HUES48 (cell line): ENCODE measurements around the gene EVL.

ENCODE experiments used
- H3K27ac ChIP-seq: one replicate; pipeline ENCODE4 v1.7.0; 2013; ENCODE audit warnings: low read depth, low read length, inconsistent platforms
- H3K27me3 ChIP-seq: 2 replicates; pipeline ENCODE4 v1.6.1; 2013; ENCODE audit warnings: mild to moderate bottlenecking, low read length; ENCODE audit not compliant: control insufficient read depth, insufficient read depth
- H3K36me3 ChIP-seq: 2 replicates; pipeline ENCODE4 v1.6.1; 2013; ENCODE audit warnings: low read length; ENCODE audit not compliant: control insufficient read depth, insufficient read depth
- H3K4me1 ChIP-seq: 2 replicates; pipeline ENCODE4 v1.6.1; 2013; ENCODE audit warnings: mild to moderate bottlenecking, low read length; ENCODE audit not compliant: control insufficient read depth, insufficient read depth
- H3K4me3 ChIP-seq: 2 replicates; pipeline ENCODE4 v1.5.1; 2013; ENCODE audit warnings: mild to moderate bottlenecking, low read depth, low read length
- H3K9ac ChIP-seq: 2 replicates; pipeline ENCODE4 v1.6.1; 2013; ENCODE audit warnings: mild to moderate bottlenecking, low read depth, low read length, moderate library complexity
- H3K9me3 ChIP-seq: 2 replicates; pipeline ENCODE4 v1.6.1; 2013; ENCODE audit warnings: low read length; ENCODE audit not compliant: control insufficient read depth, insufficient read depth

The EVL gene

DNA sequence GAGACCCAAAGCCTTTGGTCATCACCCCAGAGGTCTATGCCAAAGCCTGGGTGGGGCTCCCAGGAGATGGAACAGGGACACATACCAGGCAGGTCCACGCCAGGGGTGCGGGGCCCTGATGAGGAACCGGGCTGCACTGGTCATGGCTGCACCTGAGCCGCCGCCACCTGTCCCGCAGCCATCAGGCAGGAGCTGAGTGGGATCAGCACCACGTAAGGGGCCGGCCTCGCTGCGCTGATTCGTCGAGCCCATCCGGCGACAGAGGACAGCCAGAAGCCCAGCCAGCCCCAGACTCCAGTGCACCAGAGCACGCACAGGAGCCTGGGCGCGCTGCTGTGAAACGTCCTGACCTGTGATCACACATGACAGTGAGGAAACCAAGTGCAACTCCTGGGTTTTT, 78.3 kb downstream of the EVL start:
- H3K27ac ChIP-seq: no peak overlapping the region
- peaks cover 4% of the 10 kb centered on the region; the same call in 1 of the 2 replicates for H3K4me1 ChIP-seq

DNA sequence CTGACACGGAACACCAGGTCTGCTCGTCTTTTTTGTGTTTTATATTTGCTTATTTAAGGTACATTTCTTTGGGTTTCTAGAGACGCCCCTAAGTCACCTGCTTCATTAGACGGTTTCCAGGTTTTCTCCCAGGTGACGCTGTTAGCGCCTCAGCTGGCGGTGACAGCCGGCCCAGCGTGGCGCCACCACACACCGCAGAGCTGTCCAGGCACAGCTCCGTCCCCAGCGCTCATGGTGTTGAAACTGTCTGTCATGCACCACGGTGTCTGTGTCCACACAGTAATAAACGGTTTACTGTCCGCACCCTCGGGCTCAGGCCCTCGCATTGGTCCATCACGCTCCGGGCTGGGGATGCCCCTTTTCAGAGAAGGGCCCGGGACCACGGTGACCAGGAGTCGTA, 78.7 kb downstream of the EVL start:
- Histone ChIP-seq H3K4me3 (no peak overlapping the region), H3K4me1 (peaks cover 4% of the 10 kb centered on the region; the same call in 1 of the 2 replicates), H3K36me3 (peaks cover 3% of the 10 kb centered on the region; the same call in 1 of the 2 replicates), H3K9me3 (no peaks in the 10 kb centered on the region), H3K27me3 (no peaks in the 10 kb centered on the region), H3K9ac (no peak overlapping the region), H3K27ac (no peak overlapping the region)

More for the DNA sequence above, 78.3 kb downstream of the EVL start:
- Histone ChIP-seq H3K27me3 (no peaks in the 10 kb centered on the region), H3K36me3 (peaks cover 3% of the 10 kb centered on the region; the same call in 1 of the 2 replicates), H3K9ac (no peak overlapping the region), H3K9me3 (no peaks in the 10 kb centered on the region), H3K4me3 (no peak overlapping the region)

DNA sequence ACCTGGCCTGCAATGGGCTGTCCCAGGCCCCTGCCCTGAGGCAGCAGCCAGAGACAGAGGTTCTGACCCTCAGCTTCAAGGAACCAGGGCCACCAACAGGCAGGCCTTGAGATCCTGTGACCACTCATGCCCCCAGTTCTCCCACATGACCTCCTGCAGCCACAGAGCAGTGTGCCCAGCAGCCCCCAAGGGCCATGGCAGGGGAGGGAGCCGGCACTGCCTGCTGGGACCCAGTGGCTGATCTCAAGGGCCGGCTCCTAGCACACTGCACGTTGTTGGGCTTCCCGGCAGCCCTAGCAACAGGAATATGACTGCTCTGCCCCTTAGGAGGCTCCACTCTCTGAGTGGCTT, 79.4 kb downstream of the EVL start:
- no peak overlapping the region for H3K4me3 ChIP-seq
- H3K9me3 ChIP-seq: no peaks in the 10 kb centered on the region
- no peak overlapping the region for H3K27ac ChIP-seq
- no peaks in the 10 kb centered on the region; the same call in 1 of the 2 replicates for H3K36me3 ChIP-seq
- no peak overlapping the region for H3K9ac ChIP-seq
- no peaks in the 10 kb centered on the region for H3K27me3 ChIP-seq
- peaks cover 4% of the 10 kb centered on the region; the same call in 1 of the 2 replicates for H3K4me1 ChIP-seq

DNA sequence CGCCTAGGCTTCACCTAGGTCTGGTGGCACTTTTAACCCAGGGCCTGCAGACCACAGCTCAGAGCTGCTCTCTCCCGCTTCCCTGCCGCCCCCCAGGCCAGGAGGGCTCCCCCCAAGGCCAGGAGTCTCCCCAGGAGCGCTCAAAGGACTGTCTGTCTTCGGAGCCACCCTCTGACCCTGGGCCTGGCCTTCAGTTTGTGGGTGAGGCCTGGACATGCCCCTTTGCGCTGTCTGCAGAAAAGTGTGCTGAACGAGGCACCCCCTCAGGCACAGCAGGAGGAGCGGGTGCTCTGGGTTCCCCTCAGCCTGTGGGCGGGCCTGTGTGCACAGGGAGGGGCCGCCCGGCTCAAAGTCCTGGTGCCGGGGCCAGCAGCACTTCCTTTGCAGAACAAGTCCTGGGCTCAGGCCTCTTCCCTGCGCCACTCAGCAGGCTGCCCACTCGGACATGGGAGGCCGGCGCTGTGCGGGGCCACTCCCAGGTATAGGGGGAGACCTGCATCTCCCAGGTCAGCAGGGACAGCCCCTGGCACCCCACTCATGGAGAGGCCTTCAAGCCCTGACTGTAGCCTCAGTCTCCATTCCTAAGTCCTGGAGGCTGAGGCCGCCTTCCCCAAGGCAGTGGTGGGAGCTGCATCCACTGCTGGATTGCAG, 79.9 kb downstream of the EVL start:
- H3K4me1 ChIP-seq: peaks cover 4% of the 10 kb centered on the region; the same call in 1 of the 2 replicates
- H3K9me3 ChIP-seq: no peaks in the 10 kb centered on the region
- H3K27ac ChIP-seq: no peak overlapping the region
- no peak overlapping the region for H3K4me3 ChIP-seq
- no peaks in the 10 kb centered on the region for H3K27me3 ChIP-seq
- no peaks in the 10 kb centered on the region; the same call in 1 of the 2 replicates for H3K36me3 ChIP-seq
- H3K9ac ChIP-seq: no peak overlapping the region

DNA sequence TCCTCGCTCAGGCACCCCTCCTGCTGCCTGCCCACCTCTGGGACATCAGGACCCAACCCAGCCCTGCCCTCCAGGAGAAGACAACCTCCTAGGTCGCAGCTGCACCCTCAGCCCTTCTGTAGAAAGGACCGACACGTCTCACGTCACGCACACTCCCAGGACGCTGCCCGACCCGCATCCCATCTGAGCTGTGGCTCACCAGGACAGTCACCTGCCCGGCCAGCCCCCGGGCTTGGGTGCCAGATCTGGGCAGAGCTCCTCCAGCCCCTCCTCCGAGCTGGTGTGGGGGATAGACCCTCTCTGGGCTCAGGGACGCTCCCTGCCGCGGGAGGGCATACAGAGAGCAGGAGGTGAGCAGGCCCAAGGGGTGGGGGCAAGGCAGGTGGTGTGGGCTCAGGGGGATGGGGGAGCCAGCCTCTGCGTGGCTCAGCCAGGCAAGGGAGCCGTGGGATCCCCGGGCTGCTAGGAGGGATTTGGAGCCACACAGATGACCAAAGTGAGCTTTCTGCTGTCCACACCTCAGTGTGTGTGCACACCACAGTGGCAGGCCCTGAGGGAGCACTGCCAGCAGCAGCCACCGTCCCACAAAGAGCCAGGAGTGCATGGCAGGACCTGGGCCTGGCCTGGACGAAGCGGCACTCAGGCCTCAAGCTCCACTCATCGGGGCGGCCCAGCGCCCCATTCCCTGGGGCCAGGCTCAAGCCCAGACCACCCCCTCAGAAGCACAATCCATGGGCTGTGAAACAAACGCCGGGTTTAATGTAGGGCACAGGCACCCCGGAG, 80.7 kb downstream of the EVL start:
- no peaks in the 10 kb centered on the region for H3K27me3 ChIP-seq
- no peaks in the 10 kb centered on the region; the same call in 1 of the 2 replicates for H3K4me1 ChIP-seq
- no peaks in the 10 kb centered on the region; the same call in 1 of the 2 replicates for H3K36me3 ChIP-seq
- no peak overlapping the region for H3K27ac ChIP-seq
- no peaks in the 10 kb centered on the region for H3K9me3 ChIP-seq
- no peak overlapping the region for H3K4me3 ChIP-seq
- H3K9ac ChIP-seq: no peak overlapping the region

DNA sequence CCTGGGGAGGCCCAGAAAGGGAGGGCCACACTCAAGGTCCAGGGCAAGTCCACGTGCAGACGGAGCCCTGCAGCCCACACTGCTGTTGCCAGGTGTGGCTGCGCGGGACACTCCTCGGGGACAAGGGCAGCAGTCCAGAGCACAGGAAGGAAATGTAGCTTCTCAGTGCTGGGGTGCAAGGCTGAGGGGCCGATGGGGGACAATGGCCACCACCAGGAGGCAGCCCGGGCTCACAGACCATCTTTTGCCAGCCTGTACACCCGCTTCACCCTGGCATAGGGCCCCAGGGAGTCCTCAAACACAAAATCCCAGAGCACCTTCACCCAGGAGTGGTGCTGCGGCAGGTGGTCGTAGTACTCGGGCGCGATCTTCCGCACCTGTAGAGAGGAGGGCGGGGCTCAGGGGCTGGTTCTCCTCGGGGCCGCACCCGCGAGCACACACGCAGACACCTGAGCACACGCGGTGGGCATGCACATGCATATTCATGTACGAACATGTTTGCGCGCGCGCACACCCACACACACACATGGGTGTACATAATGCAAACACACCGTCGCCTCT, 81.4 kb downstream of the EVL start:
- Histone ChIP-seq H3K36me3 (no peaks in the 10 kb centered on the region; the same call in 1 of the 2 replicates), H3K27me3 (no peaks in the 10 kb centered on the region), H3K4me1 (no peaks in the 10 kb centered on the region), H3K4me3 (no peak overlapping the region), H3K9ac (no peak overlapping the region), H3K27ac (no peak overlapping the region), H3K9me3 (no peaks in the 10 kb centered on the region)

DNA sequence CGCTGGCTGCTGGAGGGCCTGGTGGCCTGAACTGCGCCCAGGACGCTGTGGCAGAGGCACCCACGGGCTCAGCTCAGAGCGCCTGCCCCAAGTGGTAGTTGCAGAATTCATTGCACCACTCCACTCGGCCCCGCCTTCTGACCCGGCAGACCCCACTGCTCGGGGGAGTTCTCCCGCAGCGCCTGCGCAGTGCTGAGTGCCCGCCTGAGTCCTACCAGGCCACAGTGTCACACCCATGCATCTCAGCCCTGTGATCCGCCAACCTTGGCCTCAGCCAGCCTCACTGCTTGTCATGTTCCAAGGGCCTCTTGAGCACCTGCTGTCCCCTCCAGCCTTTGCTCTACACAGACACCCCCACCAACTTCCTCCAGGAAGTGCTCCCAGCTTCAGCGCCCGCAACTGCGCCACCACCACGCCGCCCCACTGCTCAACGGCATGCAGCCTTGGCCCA, 82.0 kb downstream of the EVL start:
- H3K4me3 ChIP-seq: no peak overlapping the region
- H3K27me3 ChIP-seq: no peaks in the 10 kb centered on the region
- H3K4me1 ChIP-seq: no peaks in the 10 kb centered on the region
- H3K36me3 ChIP-seq: no peaks in the 10 kb centered on the region; the same call in 1 of the 2 replicates
- no peaks in the 10 kb centered on the region for H3K9me3 ChIP-seq
- no peak overlapping the region for H3K9ac ChIP-seq
- H3K27ac ChIP-seq: no peak overlapping the region

DNA sequence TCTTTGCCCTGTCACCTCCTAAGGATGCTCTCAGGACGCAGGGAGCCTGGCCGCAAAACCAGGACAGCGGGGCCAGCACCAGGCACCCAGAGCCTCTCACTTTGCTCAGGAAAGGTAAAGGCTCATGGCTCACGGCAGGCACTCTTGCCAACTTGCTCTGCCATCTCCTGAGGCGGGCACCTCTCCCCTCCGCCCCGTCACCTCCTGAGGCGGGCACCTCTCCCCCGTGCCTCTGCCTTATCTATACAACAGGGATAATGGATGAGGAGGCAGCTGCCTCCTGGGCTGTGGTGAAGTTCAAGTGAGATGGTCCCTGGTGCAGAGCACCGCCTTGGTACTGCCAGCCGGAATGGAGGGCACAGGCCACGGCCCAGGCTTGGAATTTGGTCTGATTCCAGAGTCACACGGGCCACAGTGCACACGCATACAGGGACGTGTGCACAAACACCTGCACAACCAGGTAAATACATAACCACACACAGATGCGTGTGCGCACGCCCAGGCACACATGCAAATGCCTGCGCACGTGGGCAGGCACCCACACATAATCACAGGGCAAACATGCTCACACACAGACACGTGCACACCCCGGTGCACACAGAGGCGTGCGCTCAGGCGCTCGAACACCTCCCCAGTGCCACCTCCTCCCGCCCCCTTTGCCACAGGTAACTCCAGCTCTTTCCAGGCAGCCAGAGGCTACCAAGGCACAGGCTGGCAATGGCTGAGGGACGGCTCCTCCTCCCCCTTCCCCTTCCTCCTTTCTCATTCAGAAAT, 82.7 kb downstream of the EVL start:
- Histone ChIP-seq H3K9ac (no peak overlapping the region), H3K4me3 (no peak overlapping the region), H3K27ac (no peak overlapping the region)

DNA sequence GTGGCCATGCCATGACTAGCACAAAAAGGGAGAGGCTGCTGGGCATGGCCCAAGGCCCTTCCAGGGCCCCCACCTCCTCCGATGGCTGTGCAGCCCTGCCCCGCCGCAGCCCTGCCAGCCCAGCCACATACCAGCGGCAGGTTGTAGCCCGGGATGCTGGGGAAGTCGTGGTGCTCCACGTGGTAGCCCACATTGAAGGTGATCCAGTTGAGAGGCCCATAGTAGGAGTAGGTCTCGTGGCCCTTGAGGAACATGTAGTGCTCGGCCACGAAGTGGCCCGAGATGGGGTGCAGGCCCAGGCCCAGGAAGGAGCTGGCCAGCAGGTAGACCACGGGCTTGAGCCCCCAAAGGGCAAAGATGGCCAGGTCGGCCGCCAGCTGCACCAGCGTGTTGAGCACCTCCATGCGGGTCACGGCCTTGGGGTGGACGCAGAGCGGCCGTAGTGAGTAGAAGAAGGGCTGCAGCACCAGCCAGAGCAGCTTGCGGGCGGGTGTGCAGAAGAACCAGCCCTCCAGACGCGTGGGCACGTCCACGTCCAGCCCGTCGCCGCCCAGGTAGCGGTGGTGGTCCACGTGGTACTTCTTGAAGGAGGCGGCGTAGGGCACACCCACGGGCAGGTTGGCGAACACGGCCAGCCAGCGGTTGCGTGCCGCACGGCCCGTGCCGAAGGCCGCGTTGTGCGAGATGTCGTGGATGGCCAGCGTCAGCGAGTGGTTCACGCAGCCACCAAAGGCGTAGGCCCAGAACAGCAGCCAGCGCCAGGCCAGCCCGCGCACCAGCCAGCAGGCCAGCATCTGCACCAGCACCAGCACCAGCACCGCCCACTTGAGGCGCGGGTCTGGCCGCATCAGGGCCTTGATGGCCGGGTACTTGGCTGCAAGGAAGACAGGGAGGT, 83.9 kb downstream of the EVL start:
- Histone ChIP-seq H3K27ac (no peak overlapping the region), H3K4me3 (no peak overlapping the region), H3K27me3 (no peaks in the 10 kb centered on the region), H3K9ac (no peak overlapping the region), H3K4me1 (no peaks in the 10 kb centered on the region), H3K9me3 (no peaks in the 10 kb centered on the region), H3K36me3 (no peaks in the 10 kb centered on the region; the same call in 1 of the 2 replicates)

More for the DNA sequence above, 82.7 kb downstream of the EVL start:
- H3K36me3 ChIP-seq: no peaks in the 10 kb centered on the region; the same call in 1 of the 2 replicates
- no peaks in the 10 kb centered on the region for H3K27me3 ChIP-seq
- no peaks in the 10 kb centered on the region for H3K9me3 ChIP-seq
- no peaks in the 10 kb centered on the region for H3K4me1 ChIP-seq
